Heart left ventricle (tissue), 13 donors: ENCODE data around the gene CNIH3.

Experiments used
- CTCF ChIP-seq, 12 donors: fragments of 200-600 bp; sonication (generic) in 4 of 12; IDR thresholded peaks; one replicate each; pipeline versions ENCODE4 v1.5.0 to v1.8.0; 2018 to 2022; ENCODE audit warnings: antibody characterized with exemption in 12 of 12, mild to moderate bottlenecking in 5 of 12
- POLR2A ChIP-seq, 2 donors: fragments of 450-650 bp; IDR thresholded peaks; one replicate each; pipeline ENCODE4 v1.6.1; 2017; ENCODE audit warnings: antibody characterized with exemption in 2 of 2, mild to moderate bottlenecking in 2 of 2, moderate library complexity in 2 of 2
- donor health status: ischemic (EF 13 %, LVEDD 7.1; RV severe dilation, severe dysfunction).
- donor health status: DM: no; HTN: yes; CAD: no.
- donor health status: DM: no; HTN: no; CAD: no.
- donor health status: ischemic (EF 25% LVEDD 6.9; RV normal size, moderate dysfunction).
- donor health status: ischemic (EF 25% LVEDD 5.7; RV mildly dilated, moderate dysfunction).
- donor health status: ischemic (EF 35%, LVEDD 5.7; RV mildly dilated, moderate dysfunction).
- donor health status: nonischemic (EF 11% LVEDD 7.7; RV severe dilation, severe dysfunction).
- donor health status: DM: yes; HTN: yes; CAD: no.
- donor health status: PGD.
- donor health status: ischemic (EF 29% LVEDD 5.4; RV normal size, mild dysfunction).
- donor health status: nonischemic (EF 23%, LVEDD 6.1; RV moderate dilation, normal function).

GRCh38 chr1:224665016-224665415, 48.9 kb downstream of the CNIH3 start:
- TF ChIP-seq CTCF (IDR thresholded peaks at IDR 0.05) (no peak), POLR2A (IDR thresholded peaks at IDR 0.05) (no peak)
